Measurements from ENCODE around the gene USP31.

GRCh38 chr16:23187341-23187740 is 38.1 kb upstream of the USP31 start:
- TF ChIP-seq CTCF (conservative IDR thresholded peaks at IDR 0.05; ENCODE audit: low read depth, low read length) (no peak), EZH2 (IDR thresholded peaks at IDR 0.05; ENCODE audit: low read length, unreplicated experiment) (no peak)
